ENCODE data around the gene PLEKHA6. TPM values are rescaled to one million over a fixed set of nuclear protein-coding genes. Genes with fewer than 3 reads are reported as not detected.

The PLEKHA6 gene
- total RNA-seq, 1 experiment from 2014 or later = 5.5 TPM

DNA sequence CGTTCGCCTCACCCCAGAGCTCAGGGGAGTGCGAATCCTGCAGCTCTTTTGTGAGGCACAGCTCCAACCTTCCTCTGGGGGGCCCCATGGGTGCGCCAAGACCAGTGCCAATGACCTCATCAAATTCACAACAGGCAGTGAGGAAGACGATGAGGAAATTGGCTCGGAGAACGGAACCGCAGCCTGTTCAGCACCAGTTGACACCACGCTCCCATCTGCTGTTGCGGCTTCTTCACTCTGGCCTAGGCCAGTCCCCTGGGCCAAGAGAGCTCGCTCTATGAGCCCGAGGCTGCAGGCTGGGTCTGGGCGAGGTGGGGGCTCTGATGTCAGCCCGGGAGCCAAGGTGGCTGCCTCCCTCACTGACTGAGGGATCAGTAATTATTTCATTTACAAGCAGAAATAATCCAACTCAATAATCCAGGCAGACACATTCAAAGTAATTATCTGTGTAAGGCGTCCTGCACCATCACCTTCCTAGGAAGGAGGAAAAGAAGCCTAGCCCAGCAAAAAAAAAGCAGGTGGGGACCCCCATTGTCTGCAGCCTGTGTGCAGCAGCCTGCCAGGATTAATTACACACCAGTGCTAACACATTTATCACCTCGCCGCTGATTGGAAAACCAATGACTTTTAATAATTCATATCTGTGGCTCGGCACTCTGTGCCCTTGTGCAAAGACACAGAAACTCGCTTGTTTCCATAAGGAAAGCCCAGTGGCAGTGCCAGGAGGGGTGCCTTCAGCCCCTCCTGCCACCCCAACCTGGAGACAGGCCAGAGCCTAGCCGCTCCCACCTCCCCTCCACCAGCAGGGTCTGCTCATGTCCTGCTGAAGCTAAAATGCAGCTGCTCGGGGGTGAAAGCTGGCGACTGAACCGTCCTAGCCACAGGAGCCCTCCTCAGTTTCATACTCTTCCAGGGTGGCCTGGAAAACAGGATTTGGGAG is 1.9 kb downstream of the PLEKHA6 start:
- H3K36me3 ChIP-seq (ENCODE audit: control insufficient read depth, insufficient read depth, low read length) = no peaks in the 10 kb centered on the region
- H3K9me3 ChIP-seq (ENCODE audit: control insufficient read depth, insufficient read depth, low read depth, low read length) = no peaks in the 10 kb centered on the region
- TF ChIP-seq SIN3A (IDR thresholded peaks at IDR 0.05; ENCODE audit: borderline replicate concordance, insufficient read depth, low read depth, low read length) = no peak
- ChIA-PET POLR2A (no interaction called here), CTCF (interaction anchor here (0.6 kb wide), 1 partner anchor 292 kb away, joined by 3 read pairs; no protein-coding TSS in a partner anchor)
- H3K27ac ChIP-seq (ENCODE audit: low read length) = no peak overlapping the region
- in situ Hi-C loops (cut with HindIII; ENCODE audit: low pct_unique_long_range_greater_than_20kb, low sequenced_read_pairs) (no loop called here), intact Hi-C loops (cut with micrococcal nuclease; ENCODE audit: unreplicated experiment) (no loop called here)
- DNase-seq (ENCODE audit: low read depth, low spot score) = no peak
- no peak overlapping the region for H3K4me3 ChIP-seq (ENCODE audit: low read depth in 2 of 2, low read length in 2 of 2)
- no peaks in the 10 kb centered on the region; the same call in 1 of the 2 replicates for H3K4me1 ChIP-seq (ENCODE audit: control insufficient read depth, insufficient read depth, low read length)
- H3K27me3 ChIP-seq (ENCODE audit: control insufficient read depth, insufficient read depth, low read length) = no peaks in the 10 kb centered on the region
- no peak for ATAC-seq
- no TSS peak for BruUV-seq (replicated peaks)

- ChIA-PET CTCF (interaction anchor here (0.6 kb wide), 1 partner anchor 291 kb away, joined by 3 read pairs; no protein-coding TSS in a partner anchor), POLR2A (no interaction called here)
- no peaks in the 10 kb centered on the region for H3K27me3 ChIP-seq (ENCODE audit: control insufficient read depth, insufficient read depth, low read length)
- BruUV-seq (replicated peaks) = no TSS peak
- no peak for TF ChIP-seq CTCF (IDR thresholded peaks at IDR 0.05)
- TF ChIP-seq REST (IDR thresholded peaks at IDR 0.05; ENCODE audit: insufficient read depth in 1 of 2, low read depth in 2 of 2, low read length in 1 of 2) = no peak
- no peak for TF ChIP-seq POLR2AphosphoS5 (IDR thresholded peaks at IDR 0.05; ENCODE audit: low read depth, low read length)
- TF ChIP-seq TCF7L2 (IDR thresholded peaks at IDR 0.05; ENCODE audit: low read depth, low read length) = no peak
- no peak for TF ChIP-seq SIN3A (IDR thresholded peaks at IDR 0.05; ENCODE audit: borderline replicate concordance, insufficient read depth, low read depth, low read length)
- in situ Hi-C loops (cut with HindIII; ENCODE audit: low pct_unique_long_range_greater_than_20kb, low sequenced_read_pairs) (no loop called here), intact Hi-C loops (cut with micrococcal nuclease; ENCODE audit: unreplicated experiment) (no loop called here)
- no peaks in the 10 kb centered on the region for H3K9me3 ChIP-seq (ENCODE audit: control insufficient read depth, insufficient read depth, low read depth, low read length)
- ATAC-seq = no peak
- no peaks in the 10 kb centered on the region for H3K36me3 ChIP-seq (ENCODE audit: control insufficient read depth, insufficient read depth, low read length)
- no peak for DNase-seq (ENCODE audit: low read depth, low spot score)
- H3K4me3 ChIP-seq (ENCODE audit: low read depth in 2 of 2, low read length in 2 of 2) = no peak overlapping the region
- H3K4me1 ChIP-seq (ENCODE audit: control insufficient read depth, insufficient read depth, low read length) = no peaks in the 10 kb centered on the region; the same call in 1 of the 2 replicates
- no peak overlapping the region for H3K27ac ChIP-seq (ENCODE audit: low read length)
Measured at GRCh38 chr1:204356997-204357396, 2.7 kb downstream of the PLEKHA6 start.

DNA sequence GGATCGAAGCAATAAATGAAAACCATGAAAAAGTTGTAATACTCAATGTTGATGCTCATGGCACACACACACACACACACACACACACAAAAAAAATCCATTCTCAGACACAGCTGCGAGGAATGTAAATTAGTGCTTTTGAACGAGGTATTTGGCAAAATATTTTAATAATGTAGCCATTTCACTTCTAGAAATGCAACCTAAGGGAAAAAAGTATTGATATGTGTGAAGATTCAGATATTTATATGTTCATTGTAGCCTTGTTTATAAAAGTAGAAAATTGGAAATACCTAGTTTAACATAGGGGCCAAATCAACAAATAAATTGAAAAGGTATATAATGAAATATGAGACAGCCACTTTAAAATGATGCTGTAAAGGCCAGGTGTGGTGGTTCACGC is 3.8 kb downstream of the PLEKHA6 start:
- Histone ChIP-seq H3K36me3 (ENCODE audit: control insufficient read depth, insufficient read depth, low read length) (no peaks in the 10 kb centered on the region), H3K4me3 (ENCODE audit: low read depth in 2 of 2, low read length in 2 of 2) (no peak overlapping the region), H3K27me3 (ENCODE audit: control insufficient read depth, insufficient read depth, low read length) (no peaks in the 10 kb centered on the region), H3K9me3 (ENCODE audit: control insufficient read depth, insufficient read depth, low read depth, low read length) (no peaks in the 10 kb centered on the region), H3K27ac (ENCODE audit: low read length) (no peak overlapping the region), H3K4me1 (ENCODE audit: control insufficient read depth, insufficient read depth, low read length) (no peaks in the 10 kb centered on the region; the same call in 1 of the 2 replicates)
- CTCF ChIA-PET = no interaction called here
- TF ChIP-seq TCF7L2 (IDR thresholded peaks at IDR 0.05; ENCODE audit: low read depth, low read length) (no peak), POLR2AphosphoS5 (IDR thresholded peaks at IDR 0.05; ENCODE audit: low read depth, low read length) (no peak), CTCF (IDR thresholded peaks at IDR 0.05) (no peak), SIN3A (IDR thresholded peaks at IDR 0.05; ENCODE audit: borderline replicate concordance, insufficient read depth, low read depth, low read length) (no peak), REST (IDR thresholded peaks at IDR 0.05; ENCODE audit: insufficient read depth in 1 of 2, low read depth in 2 of 2, low read length in 1 of 2) (no peak)
- BruUV-seq (replicated peaks) = no TSS peak
- intact Hi-C loops (cut with micrococcal nuclease; ENCODE audit: unreplicated experiment) (no loop called here), in situ Hi-C loops (cut with HindIII; ENCODE audit: low pct_unique_long_range_greater_than_20kb, low sequenced_read_pairs) (no loop called here)
- POLR2A ChIA-PET = no interaction called here
- DNase-seq (ENCODE audit: low read depth, low spot score) (no peak), ATAC-seq (no peak)

All from Panc1 (cell line).